SK-N-MC (cell line): ENCODE data around the gene ZNF496.

Experiments used
- EZH2 ChIP-seq: fragments of 200-600 bp; sonication (generic); IDR thresholded peaks from one replicate; pipeline ENCODE4 v1.6.1; 2017; ENCODE audit warnings: antibody characterized with exemption
- POLR2AphosphoS5 ChIP-seq: IDR thresholded peaks from 2 replicates; pipeline ENCODE4 v1.6.1; 2012; ENCODE audit warnings: mild to moderate bottlenecking, low read depth, low read length, borderline replicate concordance

DNA sequence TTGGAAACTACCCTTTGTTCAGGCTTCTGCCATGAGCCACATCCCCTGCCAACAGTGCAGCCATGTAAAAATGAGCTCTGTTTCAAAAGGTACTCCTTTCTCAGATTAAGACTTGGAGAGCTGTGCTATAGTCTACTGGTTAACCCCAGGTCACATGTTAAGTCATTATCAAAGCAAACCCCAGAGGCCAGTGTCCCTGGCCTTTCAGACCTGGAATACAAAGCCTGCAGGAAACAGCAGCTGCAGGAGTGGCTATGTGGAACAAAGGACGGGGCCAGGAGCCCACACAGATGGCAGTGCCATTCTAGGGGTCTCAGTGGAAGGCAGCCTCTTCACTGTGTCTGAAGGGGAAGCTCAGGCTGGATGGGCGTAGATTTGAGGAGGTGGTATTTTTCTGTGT lies 6.7 kb downstream of the ZNF496 start:
- TF ChIP-seq POLR2AphosphoS5 (no peak), EZH2 (no peak)
